Astrocyte (in vitro differentiated cells and primary cell): Measurements from ENCODE around the gene MOB3C.

Experiments used
- CTCF ChIP-seq: IDR thresholded peaks from 2 replicates; pipeline ENCODE4 v1.5.1; 2011; ENCODE audit warnings: low read depth, mild to moderate bottlenecking, inconsistent platforms, low read length, moderate library complexity; ENCODE audit not compliant: insufficient read depth
- EZH2 ChIP-seq: IDR thresholded peaks from 2 replicates; pipeline ENCODE4 v1.6.1; 2012; ENCODE audit warnings: mild to moderate bottlenecking, low read length, inconsistent platforms; ENCODE audit not compliant: insufficient read depth

GRCh38 chr1:46592823-46593222 lies 23.8 kb downstream of the MOB3C start:
- TF ChIP-seq CTCF, result no peak
- TF ChIP-seq EZH2, result no peak
